ENCODE results near the gene DLG2. TPM values are rescaled to one million over a fixed set of nuclear protein-coding genes. Genes with fewer than 3 reads are reported as not detected.

The DLG2 gene
- total and polyA plus RNA-seq, 2 of the 8 experiments (the other 6 are each of a cell fraction or from before 2014, with no cell fraction given), result 1.7 to 14.3 TPM

GRCh38 chr11:84468235-84468634 lies 1158.9 kb downstream of the DLG2 start:
- POLR2A ChIA-PET (ENCODE audit: partially characterized antibody), result no interaction called here
- H2BK15ac ChIP-seq (ENCODE audit: low read length), result no peak overlapping the region

More at GRCh38 chr11:84468235-84468634, 1158.9 kb downstream of the DLG2 start:
- Histone ChIP-seq H2BK20ac (ENCODE audit: low read length) (no peak overlapping the region), H3K23ac (ENCODE audit: insufficient read length) (no peak overlapping the region), H3K4me1 (replicated peaks in 1 of 4; ENCODE audit: control insufficient read depth in 3 of 4, insufficient read depth in 4 of 4, low read length in 3 of 4) (peaks cover 0 to 10% (median 3%) of the 10 kb centered on the region in 4 experiments; a peak in 3 of 7 replicates), H4K91ac (replicated peaks; ENCODE audit: insufficient read length, low read length) (no peak overlapping the region), H3K79me1 (ENCODE audit: low read depth, low read length) (no peaks in the 10 kb centered on the region), H2BK5ac (ENCODE audit: low read depth, low read length) (no peak overlapping the region), H3K56ac (replicated peaks; ENCODE audit: insufficient read length, low read depth, low read length) (no peak overlapping the region), H4K20me1 (replicated peaks in 1 of 2; ENCODE audit: control insufficient read depth in 1 of 2, insufficient read depth in 2 of 2, low read length in 2 of 2) (no peaks in the 10 kb centered on the region), H4K5ac (ENCODE audit: insufficient read length, low read depth, low read length) (no peak overlapping the region), H3K36me3 (ENCODE audit: control insufficient read depth in 2 of 4, insufficient read depth in 4 of 4, low read length in 3 of 4) (no peaks in the 10 kb centered on the region), H3K9ac (replicated peaks in 1 of 4; ENCODE audit: extremely low read depth in 1 of 4, low read depth in 3 of 4, low read length in 3 of 4) (no peak overlapping the region), H2BK120ac (replicated peaks; ENCODE audit: low read depth, low read length) (no peak overlapping the region), H2AFZ (ENCODE audit: low read length) (0 out of 2 replicates have a peak overlapping the region, but pooled peaks have one; percentile 12), H3K9me3 (ENCODE audit: insufficient read depth in 2 of 2, low read depth in 1 of 2, low read length in 1 of 2) (no peaks in the 10 kb centered on the region), H3K23me2 (ENCODE audit: low read depth, low read length) (no peaks in the 10 kb centered on the region), H3K27ac (ENCODE audit: low read depth, low read length) (no peak overlapping the region), H3K14ac (ENCODE audit: insufficient read length) (no peak overlapping the region), H3K4me3 (ENCODE audit: extremely low read depth in 1 of 4, insufficient read depth in 2 of 4, low read depth in 3 of 4, low read length in 4 of 4) (no peak overlapping the region), H3K27me3 (replicated peaks in 1 of 4; ENCODE audit: control insufficient read depth in 3 of 4, extremely low read depth in 1 of 4, insufficient read depth in 3 of 4, low read length in 3 of 4) (peaks cover 0 to 1% (median 0%) of the 10 kb centered on the region in 4 experiments; a peak in 1 of 7 replicates), H3K4ac (replicated peaks; ENCODE audit: insufficient read length, low read depth, low read length) (no peak overlapping the region), H2AK5ac (ENCODE audit: low read depth, low read length) (no peak overlapping the region), H2BK12ac (ENCODE audit: low read depth, low read length) (no peak overlapping the region; the same call in 1 of the 2 replicates), H3K18ac (ENCODE audit: extremely low read depth, low read length) (no peak overlapping the region), H3K4me2 (ENCODE audit: insufficient read depth in 1 of 2, low read depth in 2 of 2, low read length in 2 of 2) (no peak overlapping the region), H4K8ac (ENCODE audit: extremely low read depth, insufficient read depth, low read length) (no peak overlapping the region), H3K79me2 (ENCODE audit: control insufficient read depth in 1 of 2, insufficient read depth in 2 of 2, low read length in 2 of 2) (no peaks in the 10 kb centered on the region)
- TF ChIP-seq FOSL1 (IDR thresholded peaks at IDR 0.05; ENCODE audit: insufficient read depth, low read depth, low read length), result no peak
- no peak for TF ChIP-seq SP1 (IDR thresholded peaks at IDR 0.05; ENCODE audit: low read depth, low read length)
- no peak for TF ChIP-seq POLR2A (IDR thresholded peaks at IDR 0.05; ENCODE audit: control extremely low read depth in 1 of 2, low read depth in 2 of 2, low read length in 2 of 2)
- TF ChIP-seq GTF2F1 (IDR thresholded peaks at IDR 0.05; ENCODE audit: borderline replicate concordance, low read depth, low read length), result no peak
- no peak for TF ChIP-seq EGR1 (IDR thresholded peaks at IDR 0.05; ENCODE audit: borderline replicate concordance, low read depth, low read length)
- no peak for TF ChIP-seq CEBPB (IDR thresholded peaks at IDR 0.05; ENCODE audit: low read depth, low read length)
- no peak for TF ChIP-seq TAF1 (IDR thresholded peaks at IDR 0.05; ENCODE audit: low read depth, low read length)
- no peak for TF ChIP-seq SUZ12 (IDR thresholded peaks at IDR 0.05; ENCODE audit: low read length)
- no peak for DNase-seq (ENCODE audit: low read depth in 1 of 2, low spot score in 2 of 2)
- CTCF ChIA-PET (ENCODE audit: partially characterized antibody), result interaction anchor here (1.1 kb wide), 1 partner anchor 21 kb away, joined by 4 read pairs; no protein-coding TSS in a partner anchor
- no peak for FAIRE-seq
